HepG2 (cell line): ENCODE data around the gene UNC50. TPM values are rescaled to one million over a fixed set of nuclear protein-coding genes. Genes with fewer than 3 reads are reported as not detected.

ENCODE experiments used
- ATAC-seq: fragments of 200-7000 bp; cut with Tn5 transposase; 3 replicates; pipeline ENCODE4 v1.9.1; 2020; ENCODE audit warnings: mild to moderate bottlenecking, moderate library complexity
- BruUV-seq: library from RNA; stranded (reverse); fragments of 400-500 nt; replicated peaks from 2 replicates; lab custom pipeline; 2021; lab: Mats Ljungman, UMichigan
- CTCF ChIA-PET: fragments of 300-600 bp; formaldehyde crosslinking; extraction: SDS; loops from one replicate; lab custom pipeline; 2021; ENCODE audit warnings: low total read pairs, inconsistent platforms, low intra/inter-chr PET ratio; lab: Yijun Ruan, JAX
- POLR2A ChIA-PET: fragments of 350-600 bp; sonication (Branson Sonifier 250); formaldehyde crosslinking; loops from one replicate; lab custom pipeline; 2020; ENCODE audit warnings: antibody characterized with exemption, inconsistent platforms; lab: Yijun Ruan, JAX
- DNase-seq: peaks from one replicate; pipeline ENCODE4 v3.0.0-alpha.2; 2015; ENCODE audit warnings: low spot score
- FAIRE-seq: peaks from 3 replicates; lab custom pipeline; 2011; peaks lifted over from hg19 to GRCh38; lab: Jason Lieb, UNC
- H2AFZ ChIP-seq: one replicate; pipeline ENCODE4 v1.6.1; 2011; ENCODE audit warnings: low read length, inconsistent platforms
- H3K27ac ChIP-seq: fragments of 300-600 bp; 3 replicates; pipeline ENCODE4 v1.8.0; 2011; ENCODE audit warnings: mixed run types, mild to moderate bottlenecking, mixed read lengths, low read length, inconsistent platforms; ENCODE audit not compliant: insufficient read depth; ENCODE audit errors: extremely low read length
- H3K27me3 ChIP-seq, 2 experiments: fragments of 200-600 bp in 1 of 2; 2 replicates in 1 of 2; 3 replicates in 1 of 2; pipeline versions ENCODE4 v1.6.0 to v1.8.0; 2011; ENCODE audit warnings: low read length in 2 of 2, mild to moderate bottlenecking in 2 of 2, moderate library complexity in 2 of 2, inconsistent platforms in 1 of 2; ENCODE audit not compliant: insufficient read depth in 2 of 2, control insufficient read depth in 1 of 2
- H3K36me3 ChIP-seq, 2 experiments: fragments of 200-600 bp in 1 of 2; replicated peaks in 1 of 2; 2 replicates in 1 of 2; 3 replicates in 1 of 2; pipeline versions ENCODE4 v1.5.1 to v1.8.0; 2011; ENCODE audit warnings: low read length in 2 of 2, inconsistent platforms in 1 of 2; ENCODE audit not compliant: insufficient read depth in 2 of 2, control insufficient read depth in 1 of 2
- H3K4me1 ChIP-seq: 2 replicates; pipeline ENCODE4 v1.5.1; 2012; ENCODE audit warnings: low read length, inconsistent platforms; ENCODE audit not compliant: insufficient read depth
- H3K4me2 ChIP-seq: 2 replicates; pipeline ENCODE4 v1.6.0; 2011; ENCODE audit warnings: low read depth, low read length, inconsistent platforms
- H3K4me3 ChIP-seq, 3 experiments: fragments of 200-600 bp in 1 of 3; sonication (generic), shearing (Covaris generic) in 1 of 3; replicated peaks in 1 of 3; 2 replicates each; pipeline ENCODE4 v1.5.1; 2011 to 2016; ENCODE audit warnings: low read length in 3 of 3, inconsistent platforms in 2 of 3, low read depth in 2 of 3, mild to moderate bottlenecking in 2 of 3, control low read depth in 1 of 3, mixed read lengths in 1 of 3; ENCODE audit not compliant: insufficient read depth in 1 of 3
- H3K79me2 ChIP-seq: one replicate; pipeline ENCODE4 v1.6.1; 2011; ENCODE audit warnings: low read length, inconsistent platforms; ENCODE audit not compliant: insufficient read depth
- H3K9ac ChIP-seq: 2 replicates; pipeline ENCODE4 v1.6.0; 2011; ENCODE audit warnings: mild to moderate bottlenecking, low read depth, low read length, inconsistent platforms; ENCODE audit not compliant: insufficient read depth
- H3K9me3 ChIP-seq: 2 replicates; pipeline ENCODE4 v1.5.1; 2012; ENCODE audit warnings: mild to moderate bottlenecking, low read length
- H4K20me1 ChIP-seq: 2 replicates; pipeline ENCODE4 v1.6.0; 2011; ENCODE audit warnings: inconsistent platforms, mild to moderate bottlenecking, low read length, moderate library complexity; ENCODE audit not compliant: insufficient read depth
- ETV5 ChIP-seq: IDR thresholded peaks from 2 replicates; pipeline ENCODE4 v1.6.1; 2018; ENCODE audit warnings: missing biosample characterization, missing genetic modification reagents, inconsistent platforms, borderline replicate concordance
- GATAD1 ChIP-seq: IDR thresholded peaks from 2 replicates; pipeline ENCODE4 v1.6.1; 2016; ENCODE audit warnings: missing genetic modification reagents, missing compliant biosample characterization
- HBP1 ChIP-seq: IDR thresholded peaks from 2 replicates; pipeline ENCODE4 v1.6.1; 2016; ENCODE audit warnings: low read depth, control low read depth
- HOMEZ ChIP-seq: IDR thresholded peaks from 2 replicates; pipeline ENCODE4 v1.6.1; 2016; ENCODE audit warnings: low read depth
- MXI1 ChIP-seq: IDR thresholded peaks from 3 replicates; pipeline ENCODE4 v1.6.1; 2012; ENCODE audit warnings: low read depth, low read length, inconsistent platforms, borderline replicate concordance
- NFIC ChIP-seq: IDR thresholded peaks from 2 replicates; pipeline ENCODE4 v1.6.1; 2012; ENCODE audit warnings: mild to moderate bottlenecking, low read length, inconsistent platforms
- PLRG1 ChIP-seq: fragments of 450-650 bp; conservative IDR thresholded peaks from 2 replicates; pipeline ENCODE4 v1.6.1; 2016
- SAFB2 ChIP-seq: sonication (generic); formaldehyde crosslinking; IDR thresholded peaks from 2 replicates; pipeline ENCODE4 v1.5.1; 2020; ENCODE audit warnings: missing genetic modification reagents, low read depth, mild to moderate bottlenecking, borderline replicate concordance
- ZNF263 ChIP-seq: sonication (generic); formaldehyde crosslinking; IDR thresholded peaks from 2 replicates; pipeline ENCODE4 v1.4.0; 2020; ENCODE audit warnings: missing genetic modification reagents
- ZSCAN31 ChIP-seq: sonication (generic); formaldehyde crosslinking; IDR thresholded peaks from 2 replicates; pipeline ENCODE4 v1.5.0; 2020; ENCODE audit warnings: low read depth, mild to moderate bottlenecking, missing genetic modification reagents
- WGBS: methylation state at CpG from one replicate; pipeline ENCODE4 v1.1.6; 2017; ENCODE audit warnings: low lambda C conversion rate; 5-methylcytosine and 5-hydroxymethylcytosine counted together
- in situ Hi-C: cut with HindIII; loops from 2 replicates; pipeline ENCODE4 v1.10.0; 2017; ENCODE audit warnings: low pct_unique_long_range_greater_than_20kb; ENCODE audit not compliant: extremely low pct_ligation_motif_present
- intact Hi-C: fragments of 100-400 bp; cut with micrococcal nuclease; formaldehyde crosslinking; loops from one replicate; pipeline ENCODE4 v1.10.0; 2022; ENCODE audit not compliant: unreplicated experiment
- polyA plus RNA-seq, 8 experiments: library from polyadenylated mRNA; depleted of rRNA in 3 of 8; stranded (reverse) in 7 of 8; unstranded in 1 of 8; fragments of >200 nt; fragmentation: Illumina TruSeq in 4 of 8; extraction: Trizol in 4 of 8; gene quantifications; 2 replicates each; pipeline versions ENCODE4 v1.2.1 to v1.2.3, GENCODE V29; 2011 to 2016; ENCODE audit warnings: low read depth in 4 of 8, missing spikeins in 1 of 8, mixed read lengths in 1 of 8; ENCODE audit not compliant: insufficient read depth in 1 of 8
- total RNA-seq, 5 experiments: library from RNA; depleted of rRNA; stranded (reverse); fragments of >200 nt; fragmentation: Illumina TruSeq; extraction: Trizol; gene quantifications; 2 replicates each; pipeline ENCODE4 v1.2.3, GENCODE V29; 2016; ENCODE audit warnings: low read depth in 1 of 5

The UNC50 gene
- total and polyA plus RNA-seq, 2 of the 13 experiments (the other 11 are each of a cell fraction or from before 2014, with no cell fraction given): 92.6 to 95.6 TPM

GRCh38 chr2:98585386-98585785, 23.0 kb upstream of the UNC50 start (continued):
- TF ChIP-seq SAFB2 (no peak), ZNF263 (CRISPR knock-in tag) (no peak), HBP1 (no peak), MXI1 (no peak), ZSCAN31 (no peak), GATAD1 (CRISPR knock-in tag) (no peak), ETV5 (CRISPR knock-in tag) (no peak), PLRG1 (no peak)

GRCh38 chr2:98586551-98587140, 21.7 kb upstream of the UNC50 start:
- Histone ChIP-seq H3K9me3 (no peaks in the 10 kb centered on the region), H3K27me3 (no peaks in the 10 kb centered on the region), H3K79me2 (no peaks in the 10 kb centered on the region), H4K20me1 (no peaks in the 10 kb centered on the region), H3K9ac (no peak overlapping the region), H3K4me1 (peaks cover 19% of the 10 kb centered on the region)
- POLR2A ChIA-PET: no interaction called here
- intact Hi-C loops: no loop called here
- BruUV-seq: no TSS peak
- no peak for ATAC-seq
- FAIRE-seq: no peak
- WGBS: 96% methylated on average over 5 of the region's 6 CpGs
- in situ Hi-C loops: no loop called here
- TF ChIP-seq NFIC: no peak
- no peak for TF ChIP-seq HOMEZ (CRISPR knock-in tag)
- TF ChIP-seq, all 625 proteins: peak for 0
- DNase-seq: no peak
- peaks cover 3 to 7% of the 10 kb centered on the region in 2 experiments; a peak in 3 of 5 replicates for H3K36me3 ChIP-seq
- H3K4me2 ChIP-seq: no peak overlapping the region
- no peak overlapping the region for H3K27ac ChIP-seq
- CTCF ChIA-PET: no interaction called here
- H2AFZ ChIP-seq: no peak overlapping the region
- H3K4me3 ChIP-seq: no peak overlapping the region
